ENCODE data around the gene STBD1. TPM values are rescaled to one million over a fixed set of nuclear protein-coding genes. Genes with fewer than 3 reads are reported as not detected.
"Not testable (repeated sequence)": the region's sequence is repeated elsewhere in the genome, so short reads cannot be mapped to it uniquely, and the experiment has no call there.

The STBD1 gene
- total RNA-seq, 1 experiment from 2014 or later = 7.3 TPM

- POLR2A ChIA-PET (ENCODE audit: unreplicated experiment) = no interaction called here
- no peak for DNase-seq
- CTCF ChIA-PET = no interaction called here
Measured at GRCh38 chr4:76357981-76358380, 51.4 kb downstream of the STBD1 start.

GRCh38 chr4:76359881-76360466 lies 53.4 kb downstream of the STBD1 start:
- H3K9me2 ChIP-seq (replicated peaks; ENCODE audit: low read length); DNase-seq; POLR2A ChIA-PET (ENCODE audit: unreplicated experiment); H3K79me2 ChIP-seq (ENCODE audit: low read length); H3K27ac ChIP-seq (ENCODE audit: low read length); H3K4me2 ChIP-seq (ENCODE audit: low read length); H2AFZ ChIP-seq (ENCODE audit: low read length); CTCF ChIA-PET; H3F3A ChIP-seq (ENCODE audit: low read length, unreplicated experiment); H3K4me1 ChIP-seq (ENCODE audit: insufficient read depth, low read length); H3K9me3 ChIP-seq (ENCODE audit: low read length); H3K36me3 ChIP-seq (ENCODE audit: low read depth, low read length); BruUV-seq (replicated peaks); H3K4me3 ChIP-seq (ENCODE audit: low read length); ATAC-seq; intact Hi-C loops (cut with micrococcal nuclease); H3K9ac ChIP-seq (ENCODE audit: low read length); H3K27me3 ChIP-seq (ENCODE audit: low read length); H4K20me1 ChIP-seq (ENCODE audit: low read length): not testable (repeated sequence)

More at GRCh38 chr4:76357981-76358380, 51.4 kb downstream of the STBD1 start:
- no peaks in the 10 kb centered on the region for H3K36me3 ChIP-seq (ENCODE audit: low read depth, low read length)
- H3K4me1 ChIP-seq (ENCODE audit: insufficient read depth, low read length) = no peaks in the 10 kb centered on the region
- no peaks in the 10 kb centered on the region for H3K27me3 ChIP-seq (ENCODE audit: low read length)
- H3K9me3 ChIP-seq (ENCODE audit: low read length) = no peaks in the 10 kb centered on the region
- no peaks in the 10 kb centered on the region for H3K79me2 ChIP-seq (ENCODE audit: low read length)
- H3K4me3 ChIP-seq (ENCODE audit: low read length) = no peak overlapping the region
- H3K9me2 ChIP-seq (replicated peaks; ENCODE audit: low read length) = no peaks in the 10 kb centered on the region
- H3K27ac ChIP-seq (ENCODE audit: low read length) = no peak overlapping the region
- TF ChIP-seq EZH2phosphoT487 (IDR thresholded peaks at IDR 0.05; ENCODE audit: borderline replicate concordance, low read length) = no peak
- no peak for TF ChIP-seq EZH2 (IDR thresholded peaks at IDR 0.05; ENCODE audit: low read length, unreplicated experiment)
- no peak for TF ChIP-seq CTCF (conservative IDR thresholded peaks at IDR 0.05; ENCODE audit: low read depth, low read length)
- H2AFZ ChIP-seq (ENCODE audit: low read length) = no peak overlapping the region
- H3K4me2 ChIP-seq (ENCODE audit: low read length) = no peak overlapping the region
- no peaks in the 10 kb centered on the region for H3F3A ChIP-seq (ENCODE audit: low read length, unreplicated experiment)
- intact Hi-C loops (cut with micrococcal nuclease) = no loop called here
- no peak for ATAC-seq
- no peak overlapping the region for H3K9ac ChIP-seq (ENCODE audit: low read length)
- BruUV-seq (replicated peaks) = no TSS peak
- H4K20me1 ChIP-seq (ENCODE audit: low read length) = no peaks in the 10 kb centered on the region

Other genes with a start within 250 kb of the STBD1 start
- gene ART3, start 232.0 kb upstream of the STBD1 start, total RNA-seq (2014; rRNA removed) = not detected in 2 replicates
- gene NUP54, start 158.3 kb upstream of the STBD1 start, total RNA-seq (2014; rRNA removed) = 26.7 and 29.2 TPM in 2 replicates
- 40.6 and 56.3 TPM in 2 replicates for gene SCARB2, start 92.9 kb upstream of the STBD1 start, total RNA-seq (2014; rRNA removed)
- gene FAM47E, start 55.0 kb upstream of the STBD1 start, total RNA-seq (2014; rRNA removed) = 0.91 and 0.98 TPM in 2 replicates
- not detected in 2 replicates for gene CCDC158, start 114.4 kb downstream of the STBD1 start, total RNA-seq (2014; rRNA removed)
- gene SHROOM3, start 128.5 kb downstream of the STBD1 start, total RNA-seq (2014; rRNA removed) = 27.8 and 28.7 TPM in 2 replicates

Data from PC-3 (cell line).